GM12865 (cell line): ENCODE measurements around the gene NRXN2.

Experiments used
- DNase-seq: peaks from one replicate; pipeline ENCODE4 v3.0.0; 2010; ENCODE audit warnings: low read depth
- H3K4me3 ChIP-seq: 2 replicates; pipeline ENCODE4 v1.5.1; 2011; ENCODE audit warnings: mild to moderate bottlenecking, low read depth, low read length, control low read depth
- TF ChIP-seq, protein P1 (sequence below): IDR thresholded peaks from 2 replicates; pipeline ENCODE4 v1.5.1; 2011; ENCODE audit warnings: low read length, control low read depth, low read depth, inconsistent platforms; ENCODE audit not compliant: insufficient read depth; ENCODE audit errors: missing control alignments

Gene NRXN2

DNA sequence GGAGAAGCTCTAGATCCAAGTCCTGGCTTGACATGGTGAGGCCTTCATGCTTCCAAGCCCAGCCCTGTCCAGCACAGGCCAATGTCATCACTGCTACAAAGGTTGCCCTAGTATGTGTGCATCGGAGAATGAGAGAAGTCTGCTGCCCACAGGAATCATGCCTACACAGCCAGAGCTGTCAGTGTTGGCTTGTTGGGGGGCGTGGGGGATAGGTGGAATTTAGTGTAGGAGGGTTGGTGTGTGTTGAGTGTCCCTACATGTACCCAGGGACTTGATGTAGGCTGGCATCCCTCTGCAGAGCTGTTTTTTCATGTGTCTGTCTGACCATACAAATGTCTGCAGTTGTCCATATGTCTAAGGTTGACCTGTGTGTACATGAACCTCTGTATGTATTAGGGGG is 94.4 kb downstream of the NRXN2 start:
- no peak for DNase-seq
- no peak overlapping the region for H3K4me3 ChIP-seq
- TF ChIP-seq, protein P1, sequence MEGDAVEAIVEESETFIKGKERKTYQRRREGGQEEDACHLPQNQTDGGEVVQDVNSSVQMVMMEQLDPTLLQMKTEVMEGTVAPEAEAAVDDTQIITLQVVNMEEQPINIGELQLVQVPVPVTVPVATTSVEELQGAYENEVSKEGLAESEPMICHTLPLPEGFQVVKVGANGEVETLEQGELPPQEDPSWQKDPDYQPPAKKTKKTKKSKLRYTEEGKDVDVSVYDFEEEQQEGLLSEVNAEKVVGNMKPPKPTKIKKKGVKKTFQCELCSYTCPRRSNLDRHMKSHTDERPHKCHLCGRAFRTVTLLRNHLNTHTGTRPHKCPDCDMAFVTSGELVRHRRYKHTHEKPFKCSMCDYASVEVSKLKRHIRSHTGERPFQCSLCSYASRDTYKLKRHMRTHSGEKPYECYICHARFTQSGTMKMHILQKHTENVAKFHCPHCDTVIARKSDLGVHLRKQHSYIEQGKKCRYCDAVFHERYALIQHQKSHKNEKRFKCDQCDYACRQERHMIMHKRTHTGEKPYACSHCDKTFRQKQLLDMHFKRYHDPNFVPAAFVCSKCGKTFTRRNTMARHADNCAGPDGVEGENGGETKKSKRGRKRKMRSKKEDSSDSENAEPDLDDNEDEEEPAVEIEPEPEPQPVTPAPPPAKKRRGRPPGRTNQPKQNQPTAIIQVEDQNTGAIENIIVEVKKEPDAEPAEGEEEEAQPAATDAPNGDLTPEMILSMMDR = no peak

DNA sequence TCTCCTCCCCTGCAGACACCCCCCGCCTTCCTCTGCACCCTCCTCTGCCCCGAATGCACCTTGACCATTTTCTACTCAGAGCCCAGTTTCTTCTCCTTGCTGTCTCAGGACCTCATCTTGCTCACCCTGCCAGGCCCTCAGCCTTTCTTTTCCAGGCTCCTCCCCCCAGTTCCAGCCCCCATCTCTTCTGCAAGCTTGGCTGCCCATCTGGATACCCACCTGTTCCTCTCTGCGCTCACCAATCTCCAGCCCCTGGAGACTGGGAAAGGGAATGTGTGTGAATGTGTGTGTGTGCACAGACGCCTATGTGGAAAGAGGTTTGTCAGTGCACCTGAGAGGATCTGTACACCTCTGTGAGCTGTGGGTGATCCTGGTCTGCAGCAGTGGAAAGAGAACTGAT is 95.6 kb downstream of the NRXN2 start:
- no peak overlapping the region for H3K4me3 ChIP-seq
- DNase-seq = no peak
- TF ChIP-seq, protein P1 = no peak

DNA sequence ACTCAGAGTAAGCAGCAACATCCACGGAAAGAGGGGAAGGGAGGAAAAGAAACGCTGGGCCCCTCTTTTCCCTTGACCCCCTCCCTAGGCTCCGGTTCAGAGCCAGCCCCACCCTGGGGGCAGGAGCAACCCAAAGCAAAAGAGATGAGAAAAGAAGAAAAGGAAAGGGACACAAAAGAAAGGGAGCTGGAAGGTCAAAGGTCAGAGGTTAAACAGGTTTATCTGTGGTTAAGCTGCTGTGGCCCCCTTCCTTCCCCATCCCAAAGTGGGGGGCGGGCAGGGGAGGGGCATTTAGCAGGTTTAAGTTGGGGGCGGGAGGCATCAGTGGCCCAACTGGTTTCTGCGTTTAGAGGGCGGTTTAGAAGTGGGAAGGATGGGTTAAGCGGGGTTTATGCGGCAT is 96.4 kb downstream of the NRXN2 start:
- TF ChIP-seq, protein P1 = no peak
- DNase-seq = no peak
- no peak overlapping the region for H3K4me3 ChIP-seq

DNA sequence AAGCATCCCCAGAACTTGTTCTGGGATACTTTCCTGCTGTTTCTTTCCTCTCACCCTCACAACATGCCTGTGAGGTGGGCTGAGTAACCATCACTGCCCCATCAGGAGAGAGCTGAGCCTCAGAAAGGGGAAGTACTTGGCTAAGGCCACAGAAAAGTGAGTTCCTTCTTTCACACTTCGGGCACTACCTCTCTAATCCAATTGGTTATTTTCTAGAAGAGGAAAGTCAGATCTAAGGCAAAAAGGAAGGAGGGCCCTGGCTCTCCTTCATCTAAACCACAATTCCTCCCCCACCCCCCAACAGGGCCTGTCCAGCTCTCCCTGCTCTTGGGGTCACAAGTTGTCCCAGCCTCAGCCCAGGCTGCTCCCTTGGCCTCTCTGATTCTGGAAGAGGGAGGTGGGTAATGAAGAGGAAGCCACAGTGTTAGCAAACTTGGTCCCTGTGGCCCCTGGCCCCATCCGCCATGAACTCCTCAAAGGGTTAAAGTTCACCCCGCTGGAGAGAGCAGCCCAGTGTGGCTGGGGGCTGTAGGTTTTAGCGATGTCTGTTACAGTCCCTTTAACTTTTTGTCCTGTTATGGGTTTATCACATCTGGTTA is 98.0 kb downstream of the NRXN2 start:
- TF ChIP-seq, protein P1 = no peak
- H3K4me3 ChIP-seq = no peak overlapping the region
- DNase-seq = no peak

DNA sequence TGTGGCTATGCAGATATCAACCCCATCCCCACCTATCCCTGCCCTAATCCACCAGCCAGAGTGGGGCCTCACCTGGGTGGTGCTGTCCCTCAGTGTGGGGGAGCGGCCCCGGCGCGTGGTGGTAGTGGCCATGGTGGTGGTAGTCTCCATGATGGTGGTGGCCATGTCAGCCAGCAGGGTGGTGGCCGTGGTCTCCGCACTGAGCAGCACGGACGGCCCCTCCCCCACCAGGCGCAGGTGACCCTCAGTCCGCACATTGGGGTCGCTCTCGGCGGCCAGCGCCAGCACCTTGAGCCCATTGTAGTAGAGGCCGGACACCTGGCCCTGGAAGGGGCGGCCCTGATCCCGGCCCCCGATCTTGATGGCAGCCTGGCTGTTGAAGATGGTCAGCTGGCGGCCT is 100.3 kb downstream of the NRXN2 start:
- TF ChIP-seq, protein P1 = no peak
- DNase-seq = no peak
- H3K4me3 ChIP-seq = no peak overlapping the region

DNA sequence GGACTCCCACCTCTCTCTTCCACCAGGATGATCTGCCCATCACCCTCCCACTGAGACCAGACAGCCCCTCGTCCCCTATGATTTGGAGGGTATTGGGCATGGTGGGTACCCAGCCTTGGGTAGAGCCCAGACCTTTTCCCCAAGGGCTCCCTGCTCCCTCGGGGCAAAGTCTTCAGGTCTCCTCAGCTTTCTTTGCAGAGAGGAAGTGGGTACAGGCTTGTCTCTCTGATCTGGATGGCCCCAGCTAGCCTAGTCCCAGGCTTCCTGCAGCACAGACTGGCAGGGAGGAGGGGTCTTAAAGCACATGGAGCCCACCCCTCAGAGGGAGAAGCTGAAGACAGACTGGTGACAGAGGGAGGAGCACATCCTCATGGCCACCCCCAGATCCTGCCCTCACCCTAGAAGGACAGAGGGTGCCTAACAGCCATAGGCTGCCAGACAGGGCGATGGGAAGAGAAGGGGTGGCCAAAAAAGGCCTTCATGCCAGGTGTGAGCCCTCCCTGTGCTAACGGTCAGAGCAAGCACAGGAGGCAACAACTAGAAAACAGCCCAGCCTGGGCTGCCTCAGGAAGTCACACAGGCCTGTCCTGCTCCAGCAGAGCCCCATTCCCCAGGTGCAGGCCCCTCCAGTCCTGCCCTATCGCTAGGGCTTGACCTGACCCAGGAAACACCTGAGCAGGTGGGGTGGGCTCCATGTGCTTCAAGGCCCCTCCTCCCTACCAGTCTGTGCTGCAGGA is 101.5 kb downstream of the NRXN2 start:
- H3K4me3 ChIP-seq = no peak overlapping the region
- no peak for DNase-seq
- TF ChIP-seq, protein P1 = no peak
